Lung (tissue), 12 donors: ENCODE results near the gene TOR1A. TPM values are rescaled to one million over a fixed set of nuclear protein-coding genes. Genes with fewer than 3 reads are reported as not detected.

Experiments used
- ATAC-seq: fragments of 200-7000 bp; cut with Tn5 transposase; one replicate; pipeline ENCODE4 v1.9.1; 2020; ENCODE audit warnings: moderate number of reproducible peaks; ENCODE audit not compliant: insufficient read depth, low FRiP score
- DNase-seq, 3 donors: peaks; one replicate each; pipeline ENCODE4 v3.0.0-alpha.2; 2013 to 2017
- H3K27ac ChIP-seq, 2 donors: one replicate each; pipeline ENCODE4 v1.5.1; 2013; ENCODE audit warnings: mild to moderate bottlenecking in 2 of 2, moderate library complexity in 2 of 2, control low read depth in 1 of 2, inconsistent platforms in 1 of 2, low read depth in 1 of 2, low read length in 1 of 2
- H3K27me3 ChIP-seq, 3 donors: one replicate each; pipeline ENCODE4 v1.5.1; 2013; ENCODE audit warnings: low read length in 2 of 3; ENCODE audit not compliant: control insufficient read depth in 3 of 3, insufficient read depth in 3 of 3
- H3K36me3 ChIP-seq, 4 donors: one replicate each; pipeline ENCODE4 v1.5.1; 2013; ENCODE audit warnings: low read length in 4 of 4, mild to moderate bottlenecking in 1 of 4, moderate library complexity in 1 of 4; ENCODE audit not compliant: control insufficient read depth in 4 of 4, insufficient read depth in 4 of 4
- H3K4me1 ChIP-seq, 5 donors: one replicate each; pipeline ENCODE4 v1.5.1; 2013; ENCODE audit warnings: low read length in 5 of 5, mild to moderate bottlenecking in 2 of 5, moderate library complexity in 1 of 5; ENCODE audit not compliant: control insufficient read depth in 5 of 5, insufficient read depth in 5 of 5
- H3K4me3 ChIP-seq: one replicate; pipeline ENCODE4 v1.5.1; 2013; ENCODE audit warnings: mild to moderate bottlenecking, control low read depth, moderate library complexity
- H3K9ac ChIP-seq, 2 donors: one replicate each; pipeline ENCODE4 v1.5.1; 2013; ENCODE audit warnings: low read length in 2 of 2, control low read depth in 1 of 2; ENCODE audit not compliant: insufficient read depth in 1 of 2
- H3K9me3 ChIP-seq, 4 donors: one replicate each; pipeline ENCODE4 v1.5.1; 2013; ENCODE audit warnings: low read length in 3 of 4, mild to moderate bottlenecking in 1 of 4, moderate library complexity in 1 of 4; ENCODE audit not compliant: control insufficient read depth in 4 of 4, insufficient read depth in 3 of 4
- CTCF ChIP-seq: IDR thresholded peaks from 2 replicates; pipeline ENCODE4 v1.5.1; 2012; ENCODE audit warnings: mild to moderate bottlenecking; ENCODE audit errors: control extremely low read depth, extremely low read depth
- WGBS, 2 donors: extraction: QIAGEN DNeasy Blood & Tissue Kit; methylation state at CpG; one replicate each; pipeline ENCODE4 v1.1.7; 2013; 5-methylcytosine and 5-hydroxymethylcytosine counted together
- polyA plus RNA-seq, 2 donors: library from polyadenylated mRNA; stranded (reverse); fragments of 200-250 nt; gene quantifications; one replicate each; pipeline ENCODE4 v1.2.1, GENCODE V29; 2013
- total RNA-seq, 2 donors: library from RNA; depleted of rRNA in 1 of 2; stranded (reverse); fragments of >200 nt in 1 of 2; gene quantifications; one replicate each; pipeline ENCODE4 v1.2.1, GENCODE V29; 2014 to 2021
- donor health status: control.
- donor health status: control.
- donor health status: Bipolar disorder and iron deficiency.
- donor health status: healthy.
- donor health status: DM: yes; HTN: yes; CAD: no.

The TOR1A gene
- total and polyA plus RNA-seq, 4 donors = 19.1 to 41.8 (median 28.4) TPM

DNA sequence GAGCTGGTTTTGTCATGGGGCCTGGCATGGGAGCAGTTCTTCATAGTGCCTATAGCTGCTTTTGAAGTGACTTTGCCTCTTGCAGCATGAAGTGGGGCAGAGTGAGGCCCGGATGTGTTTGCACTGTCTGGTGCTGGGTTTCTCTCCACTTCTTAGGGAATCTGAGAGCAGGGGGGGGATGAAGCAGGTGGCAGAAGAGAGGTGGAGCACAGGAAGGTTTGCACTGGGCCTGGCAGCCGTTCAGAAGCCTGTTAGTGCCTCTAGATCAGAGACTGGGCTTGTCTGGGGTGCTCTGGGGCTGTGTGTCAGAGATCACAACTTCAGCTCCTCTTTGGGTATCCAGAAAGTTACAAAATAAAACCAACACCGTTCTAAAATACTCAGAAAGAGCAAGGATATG, 29.7 kb upstream of the TOR1A start:
- Histone ChIP-seq H3K4me3 (no peak overlapping the region), H3K9ac (no peak overlapping the region), H3K27me3 (no peaks in the 10 kb centered on the region), H3K27ac (no peak overlapping the region), H3K36me3 (peaks cover 12 to 48% (median 30%) of the 10 kb centered on the region in 4 donors), H3K4me1 (no peaks in the 10 kb centered on the region), H3K9me3 (no peaks in the 10 kb centered on the region)
- ATAC-seq (no peak), DNase-seq (no peak)
- WGBS, 2 donors = 49 to 91% methylated on average over 3 of the region's 3 CpGs
- TF ChIP-seq CTCF = no peak

GRCh38 chr9:129852579-129852978, 28.6 kb upstream of the TOR1A start:
- Histone ChIP-seq H3K4me1 (no peaks in the 10 kb centered on the region), H3K36me3 (peaks cover 10 to 38% (median 21%) of the 10 kb centered on the region in 4 donors), H3K27ac (no peak overlapping the region), H3K27me3 (no peaks in the 10 kb centered on the region), H3K4me3 (no peak overlapping the region), H3K9me3 (no peaks in the 10 kb centered on the region), H3K9ac (no peak overlapping the region)
- DNase-seq (no peak), ATAC-seq (no peak)
- TF ChIP-seq CTCF = no peak
- WGBS, 2 donors = 61 to 85% methylated on average over 5 of the region's 5 CpGs

DNA sequence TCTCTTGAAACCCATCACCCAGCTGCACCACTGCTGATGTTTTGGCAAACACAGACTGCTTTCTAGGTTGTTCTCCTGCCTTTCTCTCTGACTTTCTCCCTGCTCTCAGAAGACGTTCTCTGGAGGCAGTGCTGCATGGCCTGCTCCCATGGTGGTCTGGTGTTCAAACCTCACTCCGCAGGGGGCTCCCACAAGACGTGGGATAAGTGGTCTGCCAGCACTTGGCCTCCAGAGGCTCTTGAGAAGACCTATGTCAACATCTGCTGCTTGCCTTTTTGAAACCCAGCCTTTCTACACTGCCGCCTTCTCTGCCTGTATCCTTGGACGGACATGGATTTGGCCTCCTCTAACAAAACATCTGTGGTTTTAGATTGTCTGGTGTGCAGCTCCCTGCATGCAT, 27.9 kb upstream of the TOR1A start:
- no peak for DNase-seq
- TF ChIP-seq CTCF = no peak
- H3K9me3 ChIP-seq = no peaks in the 10 kb centered on the region
- WGBS, 2 donors = 61 to 79% methylated on average over 5 of the region's 5 CpGs
- no peak for ATAC-seq
- H3K9ac ChIP-seq = no peak overlapping the region
- H3K36me3 ChIP-seq = peaks cover 10 to 32% (median 21%) of the 10 kb centered on the region in 4 donors
- H3K4me3 ChIP-seq = no peak overlapping the region
- H3K4me1 ChIP-seq = no peaks in the 10 kb centered on the region
- no peaks in the 10 kb centered on the region for H3K27me3 ChIP-seq
- H3K27ac ChIP-seq = no peak overlapping the region
